ENCODE data around the gene LNX1.

Gene LNX1

DNA sequence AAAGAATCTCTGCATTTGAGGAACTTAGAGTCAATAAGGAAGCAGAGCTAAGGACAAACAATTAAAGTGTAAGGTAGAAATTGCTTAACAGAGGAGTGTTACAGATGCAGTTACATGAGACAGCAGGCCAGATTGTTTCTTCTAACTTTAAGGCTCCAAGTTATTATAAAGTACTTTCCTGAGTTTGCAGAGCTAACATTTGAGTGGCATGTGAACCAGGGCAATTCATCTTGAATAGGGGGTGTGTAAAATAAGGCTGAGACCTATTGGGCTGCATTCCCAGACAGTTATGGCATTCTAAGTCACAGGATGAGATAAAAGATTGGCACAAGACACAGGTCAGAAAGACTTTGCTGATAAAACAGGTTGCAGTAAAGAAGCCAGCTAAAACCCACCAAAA, 7.6 kb upstream of the LNX1 start:
- DNase-seq (ENCODE audit: low spot score), result no peak

DNA sequence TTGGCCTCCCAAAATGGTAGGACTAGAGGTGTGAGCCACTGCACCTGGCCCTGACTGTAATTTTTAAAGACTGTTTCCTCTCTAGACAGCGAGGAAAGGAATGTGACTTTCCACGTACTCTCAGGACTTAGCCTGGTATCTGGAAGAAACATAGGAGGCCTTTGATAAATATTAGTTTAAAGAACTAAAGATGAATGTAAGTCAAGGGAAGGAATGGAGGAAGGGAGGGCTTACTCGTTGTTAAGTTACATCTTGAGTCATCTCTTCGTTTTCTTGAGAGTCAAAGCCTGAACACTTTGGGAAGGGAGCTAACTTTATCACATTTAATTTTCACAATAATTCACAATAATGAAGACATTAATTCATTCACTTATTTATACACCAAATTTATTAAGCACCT, 7.2 kb upstream of the LNX1 start:
- no peak for DNase-seq (ENCODE audit: low spot score)

DNA sequence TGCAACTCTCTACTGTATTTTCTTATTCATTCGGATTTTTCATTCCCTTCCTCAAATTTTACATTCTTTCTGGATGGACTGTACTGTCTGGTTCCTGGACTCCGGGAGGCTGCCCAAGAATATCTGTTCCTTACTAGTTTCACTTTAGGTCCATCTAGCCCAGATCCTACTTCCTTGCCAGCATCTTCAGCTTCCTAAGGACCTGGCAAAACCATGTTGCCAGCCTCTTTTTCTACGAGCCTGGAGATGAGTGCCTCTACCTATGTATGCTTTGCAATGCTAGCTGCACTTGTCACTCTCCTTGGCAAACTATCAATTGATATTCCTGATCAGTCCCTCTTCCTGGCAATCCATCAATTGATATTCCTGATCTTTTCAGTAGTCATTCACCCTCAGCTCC, 5.6 kb upstream of the LNX1 start:
- no peak for DNase-seq (ENCODE audit: low spot score)

DNA sequence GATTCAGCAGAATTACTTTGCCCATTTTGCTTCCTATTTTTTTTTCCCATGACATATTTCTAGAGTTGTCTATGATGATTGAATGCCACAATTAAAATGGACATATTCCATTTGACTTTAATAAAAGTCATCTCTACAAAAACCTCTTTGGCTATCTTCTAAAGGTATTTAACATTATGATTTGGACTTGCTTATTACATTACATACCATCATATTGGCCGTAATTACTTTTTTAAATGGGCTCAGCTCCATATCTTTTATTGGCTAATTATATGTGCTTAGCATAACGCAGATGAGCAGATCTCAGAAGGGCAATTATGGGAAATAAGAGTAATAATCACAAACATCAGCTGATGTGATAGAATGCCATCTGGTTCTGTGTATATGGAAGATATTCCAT, 4.5 kb upstream of the LNX1 start:
- no peak for DNase-seq (ENCODE audit: low spot score)

DNA sequence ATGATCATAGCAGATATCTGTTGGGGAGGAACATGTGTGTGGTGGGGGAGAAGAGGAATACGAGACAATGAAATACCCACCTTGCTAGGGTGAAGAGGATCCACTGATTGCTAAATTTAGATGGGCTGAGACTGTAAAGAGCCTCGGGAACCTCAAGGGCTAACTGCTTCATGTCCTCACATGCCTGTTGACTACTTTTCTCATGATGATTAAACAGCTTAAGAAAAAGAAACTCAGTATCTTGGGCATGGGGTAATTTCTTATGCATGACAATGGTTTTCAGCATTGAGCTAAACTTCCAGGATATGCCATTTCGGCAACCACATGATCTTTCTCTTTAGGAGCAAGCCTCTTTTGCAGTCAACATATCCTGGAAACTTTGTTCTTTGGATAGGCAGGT, 3.9 kb upstream of the LNX1 start:
- DNase-seq (ENCODE audit: low spot score), result no peak

DNA sequence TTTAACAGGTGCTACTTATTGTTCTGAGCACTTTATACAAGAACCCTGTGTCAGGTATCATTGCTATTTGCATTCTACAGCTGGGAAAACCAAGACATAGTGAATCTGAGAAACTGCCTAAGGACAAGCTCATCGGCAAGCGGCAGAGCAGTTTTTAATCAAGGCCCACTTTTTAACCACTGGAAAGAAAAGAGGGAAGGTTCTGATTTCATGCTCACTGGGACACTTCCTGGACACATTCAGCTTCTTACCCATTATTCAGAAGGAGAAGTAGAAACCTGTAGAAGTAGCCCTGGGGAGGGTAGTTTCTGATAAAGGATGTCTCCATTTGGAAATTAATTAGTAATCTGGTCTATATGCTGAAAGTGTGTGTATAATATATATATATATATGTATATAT, 2.5 kb upstream of the LNX1 start:
- no peak for DNase-seq (ENCODE audit: low spot score)

DNA sequence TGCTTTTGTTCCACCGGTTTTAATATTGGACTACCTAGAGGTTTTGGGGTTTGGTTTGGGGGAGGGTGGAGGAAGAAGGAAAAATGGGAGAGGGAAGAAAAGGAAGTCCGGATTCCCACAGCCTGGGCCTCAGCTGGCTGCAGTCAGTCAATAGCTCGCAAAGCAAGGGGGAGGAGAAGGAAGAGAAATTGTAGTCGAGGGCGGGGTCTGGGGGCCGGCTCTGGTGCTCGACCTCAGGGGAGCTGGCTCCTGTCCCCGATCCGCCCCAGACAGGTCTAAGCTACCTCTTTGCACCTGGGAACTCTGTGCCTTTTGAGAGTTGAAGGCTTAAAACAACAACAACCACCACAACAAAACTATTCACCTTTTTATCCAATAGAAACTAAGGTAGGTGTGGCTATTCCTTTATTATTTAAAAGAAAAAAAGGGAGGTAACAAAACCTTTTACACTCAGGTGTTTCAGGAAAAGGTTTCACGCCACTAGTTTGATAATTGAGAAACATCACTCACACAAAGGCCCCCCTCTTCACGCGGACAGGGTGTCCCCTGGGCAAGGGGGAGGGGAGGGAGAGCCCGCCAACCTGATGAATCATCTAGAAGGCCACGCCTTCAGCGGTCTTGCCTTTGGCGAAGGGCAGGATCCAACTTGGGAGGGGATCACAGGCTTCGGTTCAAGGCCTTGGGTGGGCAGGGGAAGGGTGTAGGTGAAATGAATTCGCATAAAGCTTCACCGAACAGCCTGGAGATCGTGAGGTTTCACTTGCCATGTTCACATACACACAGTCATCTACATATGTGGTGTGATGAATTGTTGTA, 1.6 kb upstream of the LNX1 start:
- DNase-seq (ENCODE audit: low spot score), result no peak

DNA sequence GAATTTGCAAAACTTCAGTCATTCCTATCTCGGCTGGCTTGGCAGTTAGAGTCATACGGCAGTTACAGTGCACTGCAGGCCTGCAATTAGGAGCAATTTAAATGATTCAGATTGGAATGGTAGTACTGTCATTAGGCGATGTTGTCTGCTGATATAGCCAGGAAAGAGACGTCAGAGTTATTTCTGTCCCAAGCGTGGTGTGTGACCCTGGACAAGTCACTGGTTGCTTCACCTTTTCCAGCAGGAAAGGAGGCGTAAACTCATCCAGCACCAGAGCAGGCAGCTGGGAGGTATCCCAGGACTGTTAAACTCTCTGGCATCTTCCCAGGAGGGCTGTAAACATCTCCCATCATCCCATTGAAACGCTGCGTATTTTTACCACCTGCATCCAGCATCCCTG, 836 bp upstream of the LNX1 start:
- DNase-seq (ENCODE audit: low spot score), result no peak

DNA sequence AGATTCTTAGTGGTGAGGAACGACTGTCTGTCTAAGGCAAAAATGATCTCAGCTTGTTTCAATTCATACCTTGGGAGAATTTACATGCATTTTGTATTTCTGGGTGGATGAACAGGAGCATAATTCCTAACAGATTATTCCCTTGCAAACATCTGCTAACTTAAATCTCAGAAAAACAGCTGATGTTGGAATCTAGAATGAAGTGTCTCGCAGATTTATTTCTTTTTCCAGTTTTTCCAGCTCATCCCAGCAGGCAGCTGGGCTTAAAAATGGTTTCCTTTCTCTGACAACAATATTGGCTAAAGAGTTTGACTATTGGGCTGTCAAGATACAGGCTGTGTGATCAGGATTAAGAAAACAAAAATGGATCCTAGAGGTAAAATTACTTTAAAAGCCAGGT, 1.1 kb downstream of the LNX1 start:
- DNase-seq (ENCODE audit: low spot score), result no peak

DNA sequence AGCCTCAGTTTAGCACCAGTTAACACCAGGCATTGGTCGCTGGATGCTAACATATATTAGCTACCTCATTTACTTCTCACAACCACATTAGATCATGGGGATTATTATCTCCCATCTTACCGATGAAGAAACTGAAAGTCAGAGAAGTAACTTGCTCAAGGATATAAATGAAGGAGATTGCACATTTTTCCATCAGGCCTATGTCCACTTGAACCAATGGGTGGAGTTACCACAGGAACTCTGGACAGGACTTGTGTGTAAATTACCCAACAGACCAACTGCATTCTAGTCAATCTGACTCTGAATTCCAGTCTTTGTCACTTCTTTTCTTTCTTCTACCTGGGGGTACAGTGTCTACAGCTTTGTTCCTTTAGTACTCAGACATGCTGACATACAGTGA, 1.8 kb downstream of the LNX1 start:
- DNase-seq (ENCODE audit: low spot score), result no peak

DNA sequence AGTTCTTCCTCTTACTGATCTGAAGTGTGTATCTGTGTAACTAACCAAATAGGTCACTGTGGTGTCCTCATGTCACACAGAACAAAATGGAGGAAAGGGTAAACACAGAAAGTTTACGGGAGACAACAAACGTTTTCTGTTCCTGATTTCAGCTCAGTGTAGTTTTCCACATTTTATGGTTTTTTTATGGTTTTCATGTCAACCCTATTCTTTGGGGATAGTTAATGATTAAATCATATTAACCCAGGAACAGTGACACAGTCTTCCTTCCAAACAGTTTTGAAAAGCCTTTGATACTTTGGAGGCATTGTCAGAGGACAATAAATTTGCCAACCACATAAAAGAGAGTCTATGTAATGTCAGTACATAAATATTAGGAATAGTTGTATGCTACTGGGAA, 4.2 kb downstream of the LNX1 start:
- DNase-seq (ENCODE audit: low spot score), result no peak

DNA sequence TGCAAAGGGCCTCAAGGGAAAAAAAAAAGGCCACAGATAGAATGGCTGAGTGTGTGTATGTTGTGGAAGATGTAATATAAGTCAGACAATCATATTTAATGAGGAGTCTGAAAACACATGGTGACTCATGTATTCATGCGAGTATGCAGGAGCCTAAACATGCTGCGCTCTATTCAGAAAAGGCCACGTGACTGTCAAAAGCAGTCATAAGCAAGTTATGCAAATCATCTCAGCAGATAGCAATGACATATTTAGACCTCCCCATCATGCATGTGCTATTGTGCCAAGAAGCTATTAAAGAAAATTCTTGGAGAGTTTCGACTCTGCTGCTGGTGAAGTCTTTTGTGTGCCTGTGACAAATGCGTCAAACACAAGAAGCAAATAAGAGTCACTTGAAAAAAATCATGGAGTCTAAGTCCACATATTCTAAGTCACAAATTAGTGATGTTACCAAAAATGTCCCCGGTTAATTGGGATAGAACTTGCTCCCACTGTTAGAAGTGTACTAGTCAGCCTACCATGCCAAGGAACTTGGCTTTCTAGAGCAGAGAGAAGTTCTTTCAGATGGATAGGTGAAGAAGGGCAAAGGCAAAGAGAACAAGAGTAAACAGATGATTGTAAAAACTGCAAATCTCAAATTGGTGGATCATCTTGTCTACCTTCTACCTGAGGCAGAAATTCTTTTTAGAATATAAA, 5.0 kb downstream of the LNX1 start:
- no peak for DNase-seq (ENCODE audit: low spot score)

DNA sequence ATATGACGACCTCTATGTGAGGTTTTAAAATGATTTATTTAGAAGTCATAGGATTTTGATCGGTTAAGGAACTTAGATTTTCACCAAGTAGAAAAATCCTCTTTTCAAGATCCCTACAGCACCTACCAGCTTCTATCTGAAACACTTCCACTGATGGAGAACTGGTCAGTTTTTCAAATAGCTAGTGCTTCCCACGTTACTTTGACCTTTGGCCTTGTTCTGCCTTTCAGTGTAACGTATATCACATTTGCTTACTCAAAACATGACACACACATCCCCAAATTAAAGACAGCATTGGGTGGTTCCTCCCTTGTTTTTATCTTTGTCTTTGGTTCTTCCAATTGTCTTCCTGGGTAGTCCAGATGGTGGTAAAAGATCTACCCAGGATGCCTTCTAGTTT, 6.6 kb downstream of the LNX1 start:
- no peak for DNase-seq (ENCODE audit: low spot score)

DNA sequence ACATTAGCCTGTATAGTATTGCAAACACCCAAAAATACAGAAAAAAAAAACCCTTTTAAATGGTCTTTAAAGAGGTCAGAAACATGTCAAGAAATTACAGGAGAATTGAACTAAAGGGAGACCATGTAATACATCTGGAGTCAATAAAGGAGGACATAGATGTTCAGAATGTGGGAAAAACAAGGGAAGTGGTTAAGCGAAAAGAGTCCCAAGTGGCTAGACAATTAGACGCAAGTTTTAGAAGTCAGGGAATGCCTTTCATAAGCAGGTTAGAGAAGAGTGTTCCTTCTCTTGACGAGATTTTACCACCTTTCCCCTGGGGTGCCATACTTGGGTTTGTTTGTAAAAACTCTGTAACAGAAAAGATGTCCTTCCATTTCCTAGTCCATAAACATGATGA, 7.8 kb downstream of the LNX1 start:
- no peak for DNase-seq (ENCODE audit: low spot score)

DNA sequence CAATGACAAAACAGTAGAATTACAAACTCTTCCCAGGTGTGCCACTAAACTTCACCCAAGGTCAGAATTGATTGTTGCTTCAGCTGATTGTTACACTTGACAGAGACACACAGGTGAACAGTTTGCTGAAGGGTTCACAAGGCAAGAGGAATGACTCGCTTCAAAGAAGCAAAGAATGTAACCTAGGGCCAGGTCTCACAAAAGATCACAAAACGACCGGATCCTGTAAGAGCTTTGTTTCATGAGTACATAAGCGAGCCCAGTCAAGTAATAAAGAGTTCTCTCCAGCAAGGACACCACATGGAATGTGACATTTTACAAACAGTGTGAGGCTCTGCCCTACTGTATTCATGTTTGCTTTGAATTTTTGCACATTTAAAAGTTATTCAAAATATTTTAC, 9.1 kb downstream of the LNX1 start:
- no peak for DNase-seq (ENCODE audit: low spot score)

DNA sequence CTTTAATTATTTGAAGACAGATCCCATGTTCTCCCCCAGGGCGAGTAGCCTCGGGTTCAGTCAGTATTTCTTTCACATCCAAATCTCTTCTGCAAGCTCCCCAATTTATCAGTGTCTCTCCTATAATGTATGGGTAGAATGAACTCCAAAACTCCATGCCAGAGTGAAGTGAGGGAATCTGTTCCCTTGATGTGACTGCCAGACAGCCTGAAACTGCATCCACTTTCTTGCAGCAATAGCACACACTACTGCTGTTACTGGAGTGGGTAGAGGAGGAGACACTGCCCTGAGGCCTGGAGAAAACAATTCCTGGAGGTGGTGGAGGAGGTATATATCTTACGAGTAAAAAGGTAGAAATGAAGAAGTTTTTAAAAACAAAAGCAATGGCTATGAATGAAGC, 11.0 kb downstream of the LNX1 start:
- no peak for DNase-seq (ENCODE audit: low spot score)

DNA sequence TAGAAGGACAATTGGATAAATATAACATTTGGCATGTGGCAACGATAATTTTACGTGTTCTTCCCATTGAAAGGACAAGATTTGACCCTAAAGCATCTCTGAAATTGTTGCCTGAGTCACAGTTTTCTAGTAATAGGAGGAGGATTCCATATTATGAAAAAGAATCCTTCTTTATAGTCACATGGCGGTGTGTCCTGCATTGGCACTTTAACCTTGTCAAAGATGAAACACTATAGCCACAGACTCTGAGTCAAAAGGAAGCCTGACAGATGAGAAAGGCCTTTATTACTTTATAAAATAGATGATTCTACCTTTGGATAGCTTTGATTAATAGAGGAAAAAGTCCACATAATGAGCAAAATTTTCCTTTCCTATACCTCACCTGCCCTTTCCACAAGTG, 11.5 kb downstream of the LNX1 start:
- DNase-seq (ENCODE audit: low spot score), result no peak

DNA sequence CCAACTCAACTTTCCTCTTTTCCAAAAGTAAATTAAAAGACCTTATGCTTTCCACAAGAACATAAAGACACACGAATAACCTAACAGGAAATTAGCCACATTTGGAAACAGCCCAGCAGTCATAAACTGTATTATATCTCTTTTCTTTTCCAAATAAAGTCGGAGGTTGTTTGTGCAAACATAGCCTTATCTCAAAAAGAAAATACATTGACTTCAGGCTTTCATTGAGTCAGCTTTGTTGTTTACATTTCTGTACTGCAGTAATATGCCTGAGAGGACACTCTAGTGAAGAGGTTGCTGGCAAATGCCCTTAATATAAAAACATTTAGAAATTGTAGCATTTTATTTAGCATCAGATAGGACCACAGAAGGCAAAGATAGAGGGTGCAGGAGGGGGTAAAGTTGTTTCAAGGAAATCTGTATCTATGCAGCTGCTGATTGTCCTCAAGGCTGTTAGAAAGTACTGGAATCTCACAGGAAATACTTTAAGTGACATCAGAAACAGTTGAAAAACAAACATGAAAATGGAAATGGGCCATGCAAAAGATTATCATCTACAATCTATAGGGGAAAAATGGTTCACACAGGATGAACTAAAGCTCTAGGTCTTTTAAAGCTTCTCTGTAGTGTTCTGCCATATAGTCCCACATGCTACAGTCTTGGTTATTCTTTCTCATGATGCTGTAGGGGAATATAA, 14.5 kb downstream of the LNX1 start:
- no peak for DNase-seq (ENCODE audit: low spot score)

DNA sequence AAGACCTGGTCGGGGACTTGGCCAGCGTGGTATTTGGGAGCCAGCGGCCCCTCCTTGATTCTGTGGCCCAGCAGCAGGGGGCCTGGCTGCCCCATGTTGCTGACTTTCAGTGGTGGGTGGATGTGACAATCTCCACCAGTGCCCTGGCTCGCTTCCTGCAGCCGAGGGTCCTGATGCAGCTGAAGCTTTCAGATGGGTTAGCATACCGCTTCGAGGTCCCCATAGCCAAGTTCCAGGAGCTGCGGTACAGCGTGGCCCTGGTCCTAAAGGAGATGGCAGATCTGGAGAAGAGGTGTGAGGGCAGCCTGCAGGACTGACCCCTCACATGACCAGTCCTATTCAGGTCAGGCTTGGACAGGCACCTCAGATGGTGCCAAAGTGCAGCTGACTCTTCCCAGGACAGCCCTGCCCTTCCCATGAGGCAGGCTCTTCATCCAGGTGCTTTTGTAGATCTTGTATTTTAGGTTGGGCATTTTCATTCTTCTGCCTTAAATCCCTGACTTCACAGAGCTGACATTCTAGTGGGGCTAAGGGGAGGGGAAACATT, 15.1 kb downstream of the LNX1 start:
- DNase-seq (ENCODE audit: low spot score), result no peak

DNA sequence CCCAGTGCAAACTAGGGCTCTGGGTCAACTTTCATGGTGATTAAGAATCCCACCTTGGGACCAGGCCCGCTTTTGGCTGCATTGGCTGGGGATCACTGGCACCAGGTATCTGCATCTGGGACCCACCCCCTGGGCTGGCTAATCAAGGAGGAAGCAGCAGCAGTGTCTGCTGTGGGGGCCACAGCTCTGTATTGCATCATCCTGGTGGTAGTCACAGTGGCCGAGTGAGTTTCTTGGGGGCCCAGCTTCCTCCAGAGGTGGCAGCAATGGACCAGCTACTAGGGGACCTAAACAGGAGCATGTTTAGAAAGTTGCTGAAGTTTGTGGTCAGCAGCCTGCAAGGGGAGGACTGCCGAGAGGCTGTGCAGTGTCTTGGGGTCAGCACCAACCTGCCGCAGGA, 15.7 kb downstream of the LNX1 start:
- no peak for DNase-seq (ENCODE audit: low spot score)

DNA sequence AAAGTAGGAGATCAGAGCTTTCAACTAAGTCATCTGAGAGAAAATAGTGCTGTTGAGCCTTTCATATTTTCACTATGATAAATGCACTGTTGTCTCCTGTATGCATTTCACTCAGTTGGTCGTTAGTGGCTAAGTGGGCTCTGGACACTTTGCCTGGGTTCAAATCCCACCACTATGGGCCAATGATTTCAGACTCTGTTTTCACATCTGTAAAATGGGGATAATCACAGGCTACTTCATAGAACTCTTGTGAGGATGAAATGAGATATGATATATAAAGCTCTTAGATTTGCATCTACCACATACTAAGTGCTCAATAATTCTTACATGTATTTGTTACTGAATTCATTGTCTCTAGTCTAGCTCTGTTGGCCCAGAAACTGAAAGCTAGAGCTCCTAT, 16.8 kb downstream of the LNX1 start:
- DNase-seq (ENCODE audit: low spot score), result no peak

DNA sequence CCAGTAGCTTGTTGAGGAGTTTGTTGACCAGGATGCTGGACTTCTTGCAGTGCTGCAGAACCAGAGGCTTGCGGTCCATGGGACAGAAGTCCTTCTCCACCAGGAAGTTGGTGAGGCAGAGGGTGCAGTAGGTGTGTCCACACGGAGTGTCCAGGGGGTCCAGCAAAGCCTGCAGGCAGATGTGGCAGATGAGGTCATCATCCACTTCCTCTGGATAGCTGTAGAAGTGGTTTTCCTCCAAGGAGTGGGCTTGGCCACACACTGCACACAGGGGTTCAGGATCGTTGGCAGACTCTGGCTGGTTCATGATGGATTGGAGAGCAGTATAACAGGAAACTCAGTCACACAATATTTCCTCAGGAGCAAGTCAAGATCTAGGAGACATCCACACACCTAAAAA, 17.6 kb downstream of the LNX1 start:
- DNase-seq (ENCODE audit: low spot score), result no peak

DNA sequence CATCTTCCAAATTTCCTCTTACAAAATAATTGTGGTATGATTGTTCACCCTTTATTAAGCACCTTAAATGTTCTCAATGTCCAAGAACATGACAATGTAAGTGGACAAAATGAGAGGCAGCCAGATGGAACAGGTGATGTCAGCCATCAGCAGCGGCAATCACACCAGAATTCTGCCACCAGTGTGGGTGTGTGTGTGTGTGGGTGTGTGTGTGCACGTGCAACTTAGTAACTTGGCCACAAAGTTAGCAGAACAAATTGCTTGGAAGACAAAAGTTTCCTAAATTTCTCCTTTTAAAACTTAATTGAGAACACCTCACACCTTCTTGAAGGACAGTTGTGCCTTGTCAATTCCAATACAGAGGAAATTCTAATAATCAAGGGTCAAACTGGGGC, 18.7 kb downstream of the LNX1 start:
- no peak for DNase-seq (ENCODE audit: low spot score)

All from CD4-positive, alpha-beta T cell treated with Interleukin-15 for 4 hours (primary cell).